Stimulated activated naive CD8-positive, alpha-beta T cell treated with anti-CD3 and anti-CD28 coated beads, Interleukin-15, Interleukin-2, amounts not matched to agents 100 U/mL and 50 U/mL, for 24 hours (primary cell): ENCODE results near the gene RNF212.
A peak's percentile ranks its signal among the peaks of the same experiment; 100 is the strongest.
"Not testable (repeated sequence)": the region's sequence is repeated elsewhere in the genome, so short reads cannot be mapped to it uniquely, and the experiment has no call there.

Experiments used
- ATAC-seq: fragments of 150-1000 bp; cut with Tn5 transposase; one replicate; pipeline ENCODE4 v1.10.0; 2021
- DNase-seq: peaks from one replicate; pipeline ENCODE4 v3.0.0; 2021

RNF212 gene

GRCh38 chr4:1065732-1066131, 47.6 kb downstream of the RNF212 start:
- DNase-seq (no peak), ATAC-seq (no peak)

GRCh38 chr4:1062419-1062818, 50.9 kb downstream of the RNF212 start:
- no peak for ATAC-seq
- no peak for DNase-seq

GRCh38 chr4:1061760-1062159, 51.6 kb downstream of the RNF212 start:
- no peak for DNase-seq
- no peak for ATAC-seq

GRCh38 chr4:1061056-1061700, 52.2 kb downstream of the RNF212 start:
- DNase-seq: no peak
- ATAC-seq: no peak

GRCh38 chr4:1060621-1061020, 52.7 kb downstream of the RNF212 start:
- no peak for ATAC-seq

GRCh38 chr4:1060121-1060520, 53.2 kb downstream of the RNF212 start:
- no peak for DNase-seq
- ATAC-seq: no peak

More at GRCh38 chr4:1060621-1061020, 52.7 kb downstream of the RNF212 start:
- DNase-seq: no peak

GRCh38 chr4:1058997-1059665, 54.2 kb downstream of the RNF212 start:
- DNase-seq (no peak), ATAC-seq (no peak)

GRCh38 chr4:1058198-1058996, 55.0 kb downstream of the RNF212 start:
- ATAC-seq: no peak
- DNase-seq: no peak

- DNase-seq (no peak), ATAC-seq (no peak)
These were observed 56.0 kb downstream of the RNF212 start for GRCh38 chr4:1057403-1057745.

GRCh38 chr4:1056671-1057402, 56.5 kb downstream of the RNF212 start:
- ATAC-seq (no peak), DNase-seq (no peak)

GRCh38 chr4:1055721-1056590, 57.4 kb downstream of the RNF212 start:
- DNase-seq (peak; percentile 77), ATAC-seq (peak; percentile 92)

GRCh38 chr4:1055243-1055701, 58.1 kb downstream of the RNF212 start:
- peak; percentile 40 for ATAC-seq
- not testable (repeated sequence) for DNase-seq

GRCh38 chr4:1054696-1055242, 58.6 kb downstream of the RNF212 start:
- not testable (repeated sequence) for DNase-seq, ATAC-seq

GRCh38 chr4:1053891-1054290, 59.5 kb downstream of the RNF212 start:
- not testable (repeated sequence) for ATAC-seq, DNase-seq

- DNase-seq: no peak
- no peak for ATAC-seq
These were observed 60.2 kb downstream of the RNF212 start for GRCh38 chr4:1053080-1053661.

GRCh38 chr4:1052231-1052671, 61.1 kb downstream of the RNF212 start:
- DNase-seq (no peak), ATAC-seq (no peak)

- no peak for ATAC-seq
- no peak for DNase-seq
These were observed 61.9 kb downstream of the RNF212 start for GRCh38 chr4:1051472-1051871.

GRCh38 chr4:1050486-1051213, 62.7 kb downstream of the RNF212 start:
- DNase-seq (no peak), ATAC-seq (no peak)

GRCh38 chr4:1049591-1049905, 63.8 kb downstream of the RNF212 start:
- no peak for DNase-seq

More at GRCh38 chr4:1049591-1049905, 63.8 kb downstream of the RNF212 start:
- ATAC-seq: no peak
